Measurements from ENCODE around the gene HVCN1. TPM values are rescaled to one million over a fixed set of nuclear protein-coding genes. Genes with fewer than 3 reads are reported as not detected.

The HVCN1 gene
- total RNA-seq, 4 donors from 2014 or later, result 9.6 to 16.5 (median 13.7) TPM

DNA sequence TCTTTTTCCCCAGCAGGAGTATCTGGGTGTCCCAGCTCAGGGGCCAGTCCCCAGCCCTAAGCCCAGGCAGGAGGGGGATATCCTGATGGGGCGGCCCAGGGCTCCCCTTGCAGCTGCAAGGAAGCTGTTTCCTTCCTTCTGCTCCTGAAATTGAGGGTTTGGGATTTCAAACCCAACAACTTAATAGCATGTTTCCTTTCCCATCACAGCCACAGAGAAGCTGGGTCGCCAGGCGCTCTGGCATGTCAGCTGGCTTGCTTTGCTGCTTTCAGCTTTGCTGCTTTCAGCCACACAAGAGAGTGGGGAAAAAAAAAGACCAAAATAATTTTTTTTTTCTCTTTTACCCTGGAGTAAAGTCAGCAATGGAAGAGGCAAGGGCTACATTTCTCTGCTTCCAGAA lies 30.0 kb downstream of the HVCN1 start:
- TF ChIP-seq, protein P1, sequence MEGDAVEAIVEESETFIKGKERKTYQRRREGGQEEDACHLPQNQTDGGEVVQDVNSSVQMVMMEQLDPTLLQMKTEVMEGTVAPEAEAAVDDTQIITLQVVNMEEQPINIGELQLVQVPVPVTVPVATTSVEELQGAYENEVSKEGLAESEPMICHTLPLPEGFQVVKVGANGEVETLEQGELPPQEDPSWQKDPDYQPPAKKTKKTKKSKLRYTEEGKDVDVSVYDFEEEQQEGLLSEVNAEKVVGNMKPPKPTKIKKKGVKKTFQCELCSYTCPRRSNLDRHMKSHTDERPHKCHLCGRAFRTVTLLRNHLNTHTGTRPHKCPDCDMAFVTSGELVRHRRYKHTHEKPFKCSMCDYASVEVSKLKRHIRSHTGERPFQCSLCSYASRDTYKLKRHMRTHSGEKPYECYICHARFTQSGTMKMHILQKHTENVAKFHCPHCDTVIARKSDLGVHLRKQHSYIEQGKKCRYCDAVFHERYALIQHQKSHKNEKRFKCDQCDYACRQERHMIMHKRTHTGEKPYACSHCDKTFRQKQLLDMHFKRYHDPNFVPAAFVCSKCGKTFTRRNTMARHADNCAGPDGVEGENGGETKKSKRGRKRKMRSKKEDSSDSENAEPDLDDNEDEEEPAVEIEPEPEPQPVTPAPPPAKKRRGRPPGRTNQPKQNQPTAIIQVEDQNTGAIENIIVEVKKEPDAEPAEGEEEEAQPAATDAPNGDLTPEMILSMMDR (IDR thresholded peaks at IDR 0.05; ENCODE audit: low read depth), result no peak

DNA sequence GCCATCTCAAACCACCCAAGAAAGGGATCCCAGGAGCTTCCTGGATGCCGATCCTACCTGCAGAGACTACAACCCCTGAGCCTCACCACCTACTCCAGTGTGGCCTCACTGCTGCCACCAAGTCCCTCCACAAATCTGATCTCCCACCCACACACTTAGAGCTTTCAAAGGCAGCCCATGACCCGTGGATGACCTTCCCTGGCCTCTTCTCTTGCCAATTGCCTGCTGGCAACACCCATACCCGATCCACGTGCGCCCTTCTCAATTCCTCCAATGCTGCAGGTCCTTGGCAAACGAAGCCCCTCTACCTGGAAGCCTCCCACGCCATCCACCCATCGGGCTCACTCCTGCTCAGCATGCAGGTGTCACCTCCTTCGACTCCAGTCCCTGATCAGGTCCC lies 30.7 kb downstream of the HVCN1 start:
- TF ChIP-seq, protein P1 (IDR thresholded peaks at IDR 0.05; ENCODE audit: low read depth), result no peak

DNA sequence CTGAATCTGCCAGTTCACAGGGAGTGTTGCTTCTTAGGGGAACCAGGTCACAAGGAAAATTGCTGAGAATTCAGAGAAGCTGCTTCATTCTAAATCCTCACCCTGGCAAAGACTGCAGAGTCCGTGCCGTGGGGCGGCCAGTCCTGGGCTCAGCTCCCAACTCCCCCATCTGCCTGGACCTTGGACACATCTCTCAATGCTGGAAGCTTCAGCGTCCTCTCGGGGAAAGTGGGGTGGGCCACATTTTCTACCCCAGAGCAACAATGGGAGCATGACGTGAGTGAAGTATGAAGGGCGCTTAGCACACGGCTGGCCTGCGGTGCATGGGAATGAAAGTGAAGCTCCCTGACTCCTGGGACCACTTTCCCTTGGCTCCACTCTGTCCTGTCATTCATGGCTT lies 31.2 kb downstream of the HVCN1 start:
- TF ChIP-seq, protein P1 (IDR thresholded peaks at IDR 0.05; ENCODE audit: low read depth), result no peak

DNA sequence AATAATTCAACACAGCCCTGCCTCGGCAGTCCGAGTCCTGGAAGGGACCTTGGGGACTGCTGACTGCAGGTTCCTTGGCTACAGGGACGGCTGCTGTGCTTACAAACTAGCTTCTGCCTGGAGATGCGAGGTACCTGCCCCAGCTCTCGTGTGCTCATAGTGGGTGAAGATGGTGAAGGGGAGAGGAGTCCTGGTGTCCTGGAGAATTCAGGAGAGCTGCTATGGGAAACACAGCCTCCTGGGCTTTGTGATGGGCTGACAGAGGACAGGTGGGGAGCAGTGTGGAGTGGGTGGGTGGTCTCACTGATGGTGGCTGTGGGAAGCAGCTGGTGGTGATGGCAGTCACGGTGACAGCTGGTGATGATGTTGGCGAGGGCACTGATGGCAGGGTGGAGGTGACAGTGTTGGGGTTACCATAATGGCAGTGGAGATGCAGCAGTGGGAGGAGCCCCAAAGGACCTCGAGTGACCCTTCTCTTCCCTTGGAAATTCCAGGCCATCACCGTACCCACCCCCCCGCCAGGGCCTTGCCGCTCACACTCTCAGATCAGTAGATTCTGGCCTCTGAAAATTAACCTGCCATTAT lies 32.8 kb downstream of the HVCN1 start:
- TF ChIP-seq, protein P1 (IDR thresholded peaks at IDR 0.05; ENCODE audit: low read depth), result no peak

DNA sequence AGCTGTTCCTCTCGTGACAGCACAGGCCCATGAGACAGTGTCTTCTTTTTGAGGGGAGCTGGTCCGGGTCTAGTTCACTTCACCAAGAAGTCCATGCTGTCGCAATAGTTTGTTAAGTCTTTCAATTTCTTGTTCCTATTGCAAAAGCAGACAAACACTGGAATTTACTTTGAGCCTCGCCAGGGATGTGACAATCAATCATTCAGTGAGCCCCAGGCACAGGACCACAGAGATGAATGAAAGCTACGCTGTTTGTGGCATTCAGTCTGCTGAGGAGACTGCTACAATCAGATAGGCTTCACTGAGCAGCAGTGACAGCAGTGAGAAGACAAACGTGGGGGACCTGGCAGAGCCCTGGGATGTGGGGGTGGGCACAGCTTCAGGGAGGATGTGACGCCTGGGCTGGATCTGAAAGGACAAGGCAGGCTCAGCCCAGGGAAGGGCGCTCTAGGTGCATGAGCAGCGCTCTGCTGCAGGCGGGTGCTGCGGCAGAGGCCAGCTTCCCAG lies 39.5 kb downstream of the HVCN1 start:
- TF ChIP-seq, protein P1 (IDR thresholded peaks at IDR 0.05; ENCODE audit: low read depth), result no peak

DNA sequence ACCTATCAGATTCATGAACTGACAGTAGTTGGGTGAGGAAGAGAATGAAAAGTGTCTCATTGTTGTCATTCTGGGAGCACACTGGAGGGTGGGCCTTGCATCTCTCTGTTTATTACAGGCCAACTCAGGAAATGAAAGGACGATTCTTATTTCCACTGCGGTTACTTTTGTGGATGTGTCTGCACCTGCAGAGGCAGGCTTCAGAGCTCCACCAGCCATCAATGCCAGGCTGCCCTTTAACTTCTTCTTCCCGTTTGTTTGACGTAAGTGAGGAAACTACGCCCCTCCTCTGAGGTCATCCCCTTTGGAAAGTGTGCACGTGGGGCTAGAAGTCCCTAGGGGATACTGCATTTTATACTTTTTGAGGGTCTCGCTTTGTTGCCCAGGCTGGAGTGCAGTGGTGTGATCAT lies 41.3 kb downstream of the HVCN1 start:
- TF ChIP-seq, protein P1 (IDR thresholded peaks at IDR 0.05; ENCODE audit: low read depth), result no peak

DNA sequence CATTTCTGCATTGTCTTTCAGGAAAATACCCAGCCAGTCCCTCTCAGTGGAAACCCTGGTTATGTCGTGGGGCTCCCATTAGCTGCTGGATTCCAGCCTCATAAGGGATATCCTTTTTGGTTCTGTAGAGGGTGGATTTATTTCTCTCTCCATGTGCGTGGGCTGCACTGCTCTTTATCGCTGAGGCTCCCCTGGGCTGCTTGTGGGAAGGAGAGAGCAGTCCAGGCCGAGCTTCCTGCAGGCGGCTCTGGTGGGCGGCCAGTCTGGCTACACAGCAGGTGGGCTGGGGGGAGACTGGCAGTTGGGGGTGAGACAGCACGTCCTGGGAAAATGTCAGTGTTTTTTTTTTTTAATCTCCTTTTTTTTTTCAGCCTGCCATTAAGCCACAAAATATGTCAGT lies 47.4 kb downstream of the HVCN1 start:
- TF ChIP-seq, protein P1 (IDR thresholded peaks at IDR 0.05; ENCODE audit: low read depth), result no peak

Data from subcutaneous adipose tissue (tissue), 4 donors.